Transverse colon (tissue), 4 donors: Measurements from ENCODE around the gene TVP23C. TPM values are rescaled to one million over a fixed set of nuclear protein-coding genes. Genes with fewer than 3 reads are reported as not detected.

Experiments used
- DNase-seq: peaks from one replicate; pipeline ENCODE4 v3.0.0-alpha.2; 2019
- H3K27ac ChIP-seq, 4 donors: fragments of 200-600 bp; sonication (generic); 2 replicates each; pipeline ENCODE4 v1.5.1; 2016 to 2018; ENCODE audit warnings: inconsistent platforms in 4 of 4
- H3K27me3 ChIP-seq: fragments of 200-600 bp; sonication (generic); 2 replicates; pipeline ENCODE4 v1.5.1; 2017; ENCODE audit warnings: inconsistent platforms
- H3K36me3 ChIP-seq, 4 donors: fragments of 200-600 bp; sonication (generic); 2 replicates each; pipeline ENCODE4 v1.5.1; 2017 to 2019; ENCODE audit warnings: inconsistent platforms in 4 of 4
- H3K4me1 ChIP-seq, 4 donors: fragments of 200-600 bp; sonication (generic); 2 replicates each; pipeline ENCODE4 v1.5.1; 2017 to 2020; ENCODE audit warnings: inconsistent platforms in 4 of 4
- H3K4me3 ChIP-seq, 4 donors: fragments of 200-600 bp; sonication (generic); 1 replicate in 1 of 4; 2 replicates in 3 of 4; pipeline versions ENCODE4 v1.5.1 to v1.6.1; 2017 to 2019; ENCODE audit warnings: inconsistent platforms in 4 of 4
- H3K9me3 ChIP-seq, 2 donors: fragments of 200-600 bp; sonication (generic); 2 replicates each; pipeline ENCODE4 v1.5.1; 2017 to 2019; ENCODE audit warnings: inconsistent platforms in 2 of 2
- EP300 ChIP-seq: sonication (generic); formaldehyde crosslinking; IDR thresholded peaks from one replicate; pipeline ENCODE4 v1.6.1; 2017; ENCODE audit warnings: antibody characterized with exemption, low read depth
- POLR2A ChIP-seq: fragments of 450-650 bp; IDR thresholded peaks from one replicate; pipeline ENCODE4 v1.6.1; 2016; ENCODE audit warnings: antibody characterized with exemption, mild to moderate bottlenecking, moderate library complexity
- POLR2AphosphoS5 ChIP-seq, 3 donors: sonication (generic); formaldehyde crosslinking; IDR thresholded peaks; one replicate each; pipeline ENCODE4 v1.6.1; 2016; ENCODE audit warnings: antibody characterized with exemption in 3 of 3
- WGBS, 2 donors: methylation state at CpG; one replicate each; pipeline ENCODE4 v1.1.5; 2018; ENCODE audit warnings: low coverage in 1 of 2; 5-methylcytosine and 5-hydroxymethylcytosine counted together
- in situ Hi-C, 4 donors: fragments of 200-750 bp; cut with MboI; loops; one replicate each; pipeline versions ENCODE4 v1.15.0 to v1.15.1; 2017; ENCODE audit warnings: low sequenced_read_pairs in 3 of 4, low pct_ligation_motif_present in 1 of 4, low pct_unique_long_range_greater_than_20kb in 1 of 4
- intact Hi-C: fragments of 100-400 bp; cut with DNase I; formaldehyde crosslinking; loops from one replicate; pipeline ENCODE4 v1.15.1; 2023; ENCODE audit warnings: low total_unique reads
- total RNA-seq, 4 donors: library from RNA; depleted of rRNA; stranded (reverse); fragments of >200 nt; gene quantifications; one replicate each; pipeline ENCODE4 v1.1.0, GENCODE V29; 2016
- TF ChIP-seq, protein P1 (sequence below), 5 experiments: fragments of 200-600 bp in 3 of 5; fragments of 450-650 bp in 2 of 5; sonication (generic) in 3 of 5; IDR thresholded peaks; 1 replicate in 2 of 5; 2 replicates in 3 of 5; pipeline ENCODE4 v1.5.1; 2016 to 2017; ENCODE audit warnings: antibody characterized with exemption in 5 of 5, inconsistent platforms in 3 of 5, mild to moderate bottlenecking in 2 of 5, moderate library complexity in 1 of 5

The TVP23C gene
- total RNA-seq, 4 donors from 2014 or later = 15.0 to 457 (median 33.7) TPM

- H3K27ac ChIP-seq = no peak overlapping the region
- in situ Hi-C loops (no loop called here), intact Hi-C loops (no loop called here)
- H3K36me3 ChIP-seq = no peaks in the 10 kb centered on the region
- no peaks in the 10 kb centered on the region for H3K9me3 ChIP-seq
- H3K27me3 ChIP-seq = no peaks in the 10 kb centered on the region
- no peak for DNase-seq
- TF ChIP-seq POLR2AphosphoS5 (IDR thresholded peaks at IDR 0.05) (no peak), EP300 (no peak), POLR2A (no peak)
- TF ChIP-seq, protein P1, sequence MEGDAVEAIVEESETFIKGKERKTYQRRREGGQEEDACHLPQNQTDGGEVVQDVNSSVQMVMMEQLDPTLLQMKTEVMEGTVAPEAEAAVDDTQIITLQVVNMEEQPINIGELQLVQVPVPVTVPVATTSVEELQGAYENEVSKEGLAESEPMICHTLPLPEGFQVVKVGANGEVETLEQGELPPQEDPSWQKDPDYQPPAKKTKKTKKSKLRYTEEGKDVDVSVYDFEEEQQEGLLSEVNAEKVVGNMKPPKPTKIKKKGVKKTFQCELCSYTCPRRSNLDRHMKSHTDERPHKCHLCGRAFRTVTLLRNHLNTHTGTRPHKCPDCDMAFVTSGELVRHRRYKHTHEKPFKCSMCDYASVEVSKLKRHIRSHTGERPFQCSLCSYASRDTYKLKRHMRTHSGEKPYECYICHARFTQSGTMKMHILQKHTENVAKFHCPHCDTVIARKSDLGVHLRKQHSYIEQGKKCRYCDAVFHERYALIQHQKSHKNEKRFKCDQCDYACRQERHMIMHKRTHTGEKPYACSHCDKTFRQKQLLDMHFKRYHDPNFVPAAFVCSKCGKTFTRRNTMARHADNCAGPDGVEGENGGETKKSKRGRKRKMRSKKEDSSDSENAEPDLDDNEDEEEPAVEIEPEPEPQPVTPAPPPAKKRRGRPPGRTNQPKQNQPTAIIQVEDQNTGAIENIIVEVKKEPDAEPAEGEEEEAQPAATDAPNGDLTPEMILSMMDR (IDR thresholded peaks at IDR 0.05) = no peak
- H3K4me1 ChIP-seq = peaks cover 0 to 9% (median 4%) of the 10 kb centered on the region in 4 donors
- whole genome bisulfite sequencing, 2 donors = 92 to 100% methylated on average over 1 to 6 of the region's 6 CpGs
- H3K4me3 ChIP-seq = no peak overlapping the region
Measured at GRCh38 chr17:15481481-15481880, 81.8 kb downstream of the TVP23C start.

- DNase-seq = no peak
- no peak overlapping the region for H3K27ac ChIP-seq
- intact Hi-C loops = no loop called here
- no peaks in the 10 kb centered on the region for H3K36me3 ChIP-seq
- TF ChIP-seq, protein P1 (IDR thresholded peaks at IDR 0.05) = no peak
- TF ChIP-seq POLR2AphosphoS5 (IDR thresholded peaks at IDR 0.05) = no peak
- no peak for TF ChIP-seq EP300
- TF ChIP-seq POLR2A = no peak
- no peaks in the 10 kb centered on the region for H3K9me3 ChIP-seq
- H3K4me3 ChIP-seq = no peak overlapping the region
- in situ Hi-C loops = no loop called here
- WGBS, 2 donors = 57 to 68% methylated on average over 6 of the region's 6 CpGs
- H3K27me3 ChIP-seq = no peaks in the 10 kb centered on the region
- peaks cover 0 to 9% (median 4%) of the 10 kb centered on the region in 4 donors for H3K4me1 ChIP-seq
Measured at GRCh38 chr17:15480204-15480603, 83.1 kb downstream of the TVP23C start.

DNA sequence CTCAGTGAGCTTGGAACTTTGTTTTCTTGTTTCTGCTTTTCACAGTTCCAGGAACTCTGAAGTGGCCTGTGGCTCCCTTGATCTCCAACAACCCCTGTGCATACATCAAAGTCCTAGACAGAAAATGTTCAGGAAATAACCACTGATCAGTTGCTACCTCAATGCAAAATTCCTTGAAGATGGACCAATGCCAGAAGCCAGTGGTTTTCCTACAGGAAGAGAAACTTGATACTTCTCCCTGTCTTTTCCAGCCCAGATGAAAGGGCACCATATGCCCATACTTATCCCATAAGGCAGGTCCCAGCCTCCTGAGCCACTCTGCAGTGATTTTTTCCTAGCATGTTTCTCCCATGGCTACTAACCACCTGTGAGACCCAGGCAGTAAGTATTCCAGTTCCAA is 83.6 kb downstream of the TVP23C start:
- Histone ChIP-seq H3K4me1 (peaks cover 0 to 9% (median 4%) of the 10 kb centered on the region in 4 donors), H3K36me3 (no peaks in the 10 kb centered on the region), H3K4me3 (no peak overlapping the region), H3K9me3 (no peaks in the 10 kb centered on the region), H3K27ac (no peak overlapping the region), H3K27me3 (no peaks in the 10 kb centered on the region)
- intact Hi-C loops = no loop called here
- in situ Hi-C loops = no loop called here
- no peak for DNase-seq
- TF ChIP-seq, protein P1 (IDR thresholded peaks at IDR 0.05) = no peak
- TF ChIP-seq EP300 (no peak), POLR2A (no peak), POLR2AphosphoS5 (IDR thresholded peaks at IDR 0.05) (no peak)

DNA sequence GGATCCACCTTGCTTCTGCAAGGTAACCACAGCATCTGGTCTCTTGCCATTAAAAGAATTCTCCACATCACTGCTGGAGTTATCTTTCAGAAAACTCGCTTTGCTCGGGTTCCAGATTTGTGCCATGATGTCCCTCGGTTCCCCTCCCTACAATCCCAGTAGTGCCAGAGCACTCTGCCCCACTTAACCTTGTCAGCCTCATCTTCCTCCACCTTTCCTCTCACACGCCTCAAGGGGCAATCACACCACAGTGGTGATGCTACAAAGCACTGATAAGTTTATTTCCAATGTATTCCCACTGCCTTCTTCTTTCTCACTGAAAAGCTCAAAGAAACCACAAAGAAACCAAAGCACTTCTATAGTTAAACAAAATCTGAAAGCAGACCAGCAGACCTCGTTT is 84.4 kb downstream of the TVP23C start:
- Histone ChIP-seq H3K4me1 (peaks cover 3 to 14% (median 10%) of the 10 kb centered on the region in 4 donors), H3K27ac (no peak overlapping the region), H3K4me3 (no peak overlapping the region), H3K27me3 (no peaks in the 10 kb centered on the region), H3K36me3 (no peaks in the 10 kb centered on the region), H3K9me3 (no peaks in the 10 kb centered on the region)
- 78 to 93% methylated on average over 1 to 5 of the region's 5 CpGs for WGBS, 2 donors
- TF ChIP-seq, protein P1 (IDR thresholded peaks at IDR 0.05) = no peak
- TF ChIP-seq EP300 = no peak
- TF ChIP-seq POLR2A = no peak
- no peak for TF ChIP-seq POLR2AphosphoS5 (IDR thresholded peaks at IDR 0.05)
- intact Hi-C loops = no loop called here
- no peak for DNase-seq
- in situ Hi-C loops = no loop called here
